ENCODE data around the gene METRNL.
"Not testable (repeated sequence)": the region's sequence is repeated elsewhere in the genome, so short reads cannot be mapped to it uniquely, and the experiment has no call there.

The METRNL gene

GRCh38 chr17:83079352-83079747 is at the start of gene METRNL:
Gene METRNL (plus strand): TSS chr17:83079609. CDS start chr17:83079816, 207 bp downstream.
- DNase-seq (ENCODE audit: low read depth) = peak; percentile 26

- no peak for DNase-seq (ENCODE audit: low read depth)
Observed at GRCh38 chr17:83030432-83030831, 49.0 kb upstream of the METRNL start.

- DNase-seq (ENCODE audit: low read depth) = no peak
Observed at GRCh38 chr17:83031321-83031945, 48.0 kb upstream of the METRNL start.

GRCh38 chr17:83031946-83032451 is 47.4 kb upstream of the METRNL start:
- DNase-seq (ENCODE audit: low read depth) = not testable (repeated sequence)

GRCh38 chr17:83032781-83033180 is 46.6 kb upstream of the METRNL start:
- DNase-seq (ENCODE audit: low read depth) = no peak

- no peak for DNase-seq (ENCODE audit: low read depth)
Observed at GRCh38 chr17:83034525-83034924, 44.9 kb upstream of the METRNL start.

GRCh38 chr17:83035722-83036121 is 43.7 kb upstream of the METRNL start:
- DNase-seq (ENCODE audit: low read depth) = no peak

GRCh38 chr17:83036193-83036592 is 43.2 kb upstream of the METRNL start:
- no peak for DNase-seq (ENCODE audit: low read depth)

- DNase-seq (ENCODE audit: low read depth) = no peak
Observed at GRCh38 chr17:83036666-83037065, 42.7 kb upstream of the METRNL start.

GRCh38 chr17:83037084-83037873 is 42.1 kb upstream of the METRNL start:
- DNase-seq (ENCODE audit: low read depth) = no peak

GRCh38 chr17:83037874-83038165 is 41.6 kb upstream of the METRNL start:
- DNase-seq (ENCODE audit: low read depth) = no peak

- not testable (repeated sequence) for DNase-seq (ENCODE audit: low read depth)
Observed at GRCh38 chr17:83038983-83039382, 40.4 kb upstream of the METRNL start.

GRCh38 chr17:83041305-83041704 is 38.1 kb upstream of the METRNL start:
- DNase-seq (ENCODE audit: low read depth) = no peak

- no peak for DNase-seq (ENCODE audit: low read depth)
Observed at GRCh38 chr17:83042522-83043158, 36.8 kb upstream of the METRNL start.

- DNase-seq (ENCODE audit: low read depth) = not testable (repeated sequence)
Observed at GRCh38 chr17:83044479-83044878, 34.9 kb upstream of the METRNL start.

- no peak for DNase-seq (ENCODE audit: low read depth)
Observed at GRCh38 chr17:83046448-83047181, 32.8 kb upstream of the METRNL start.

- DNase-seq (ENCODE audit: low read depth) = no peak
Observed at GRCh38 chr17:83047182-83047478, 32.3 kb upstream of the METRNL start.

- DNase-seq (ENCODE audit: low read depth) = not testable (repeated sequence)
Observed at GRCh38 chr17:83047818-83048475, 31.5 kb upstream of the METRNL start.

- no peak for DNase-seq (ENCODE audit: low read depth)
Observed at GRCh38 chr17:83050651-83051395, 28.6 kb upstream of the METRNL start.

- peak; percentile 95 for DNase-seq (ENCODE audit: low read depth)
Observed at GRCh38 chr17:83051396-83052240, 27.8 kb upstream of the METRNL start.

- no peak for DNase-seq (ENCODE audit: low read depth)
Observed at GRCh38 chr17:83052241-83052564, 27.2 kb upstream of the METRNL start.

All from fibroblast of the conjunctiva (primary cell).